Esophagus muscularis mucosa (tissue), 4 donors: ENCODE data around the gene ZIC4.

Experiments
- EP300 ChIP-seq: sonication (generic); formaldehyde crosslinking; IDR thresholded peaks from one replicate; pipeline ENCODE4 v1.6.1; 2017; ENCODE audit warnings: antibody characterized with exemption
- POLR2A ChIP-seq: fragments of 450-650 bp; IDR thresholded peaks from one replicate; pipeline ENCODE4 v1.6.1; 2017; ENCODE audit warnings: antibody characterized with exemption, moderate library complexity, mild to moderate bottlenecking, low read depth
- POLR2AphosphoS5 ChIP-seq, 2 donors: sonication (generic); formaldehyde crosslinking; IDR thresholded peaks; one replicate each; pipeline ENCODE4 v1.6.1; 2017; ENCODE audit warnings: antibody characterized with exemption in 2 of 2
- TF ChIP-seq, protein P1 (sequence below), 3 experiments: fragments of 200-600 bp in 2 of 3; fragments of 450-650 bp in 1 of 3; sonication (generic) in 2 of 3; IDR thresholded peaks; one replicate each; pipeline ENCODE4 v1.5.1; 2017 to 2019; ENCODE audit warnings: antibody characterized with exemption in 3 of 3, mild to moderate bottlenecking in 2 of 3, moderate library complexity in 1 of 3

DNA sequence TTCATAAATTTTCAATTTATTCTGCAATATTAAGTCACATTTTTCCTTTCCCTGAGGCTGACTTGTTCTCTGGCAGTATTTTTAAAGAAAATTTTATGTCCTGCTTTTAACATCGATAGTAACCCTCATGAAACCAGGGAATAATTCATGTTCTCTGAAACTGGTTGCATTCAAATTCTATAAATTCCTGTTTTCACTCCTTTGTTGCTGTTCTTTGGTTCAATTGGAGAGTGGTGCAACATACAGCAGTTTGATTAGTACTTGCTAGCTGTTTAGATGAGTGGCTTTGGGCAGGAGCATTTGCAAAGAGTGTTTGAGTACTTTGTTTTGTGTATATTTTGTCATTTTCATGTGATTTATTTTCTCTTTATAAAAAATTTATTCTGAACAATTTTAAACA, 22.0 kb upstream of the ZIC4 start:
- TF ChIP-seq, protein P1, sequence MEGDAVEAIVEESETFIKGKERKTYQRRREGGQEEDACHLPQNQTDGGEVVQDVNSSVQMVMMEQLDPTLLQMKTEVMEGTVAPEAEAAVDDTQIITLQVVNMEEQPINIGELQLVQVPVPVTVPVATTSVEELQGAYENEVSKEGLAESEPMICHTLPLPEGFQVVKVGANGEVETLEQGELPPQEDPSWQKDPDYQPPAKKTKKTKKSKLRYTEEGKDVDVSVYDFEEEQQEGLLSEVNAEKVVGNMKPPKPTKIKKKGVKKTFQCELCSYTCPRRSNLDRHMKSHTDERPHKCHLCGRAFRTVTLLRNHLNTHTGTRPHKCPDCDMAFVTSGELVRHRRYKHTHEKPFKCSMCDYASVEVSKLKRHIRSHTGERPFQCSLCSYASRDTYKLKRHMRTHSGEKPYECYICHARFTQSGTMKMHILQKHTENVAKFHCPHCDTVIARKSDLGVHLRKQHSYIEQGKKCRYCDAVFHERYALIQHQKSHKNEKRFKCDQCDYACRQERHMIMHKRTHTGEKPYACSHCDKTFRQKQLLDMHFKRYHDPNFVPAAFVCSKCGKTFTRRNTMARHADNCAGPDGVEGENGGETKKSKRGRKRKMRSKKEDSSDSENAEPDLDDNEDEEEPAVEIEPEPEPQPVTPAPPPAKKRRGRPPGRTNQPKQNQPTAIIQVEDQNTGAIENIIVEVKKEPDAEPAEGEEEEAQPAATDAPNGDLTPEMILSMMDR (IDR thresholded peaks at IDR 0.05) = no peak
- no peak for TF ChIP-seq POLR2A
- no peak for TF ChIP-seq POLR2AphosphoS5 (IDR thresholded peaks at IDR 0.05)
- TF ChIP-seq EP300 = no peak
